Kidney (tissue), 14 donors: ENCODE data around the gene THRB. TPM values are rescaled to one million over a fixed set of nuclear protein-coding genes. Genes with fewer than 3 reads are reported as not detected.

Experiments used
- DNase-seq, 5 donors: peaks; one replicate each; pipeline ENCODE4 v3.0.0-alpha.2; 2013 to 2020
- FAIRE-seq: peaks from 2 replicates; lab custom pipeline; 2012; peaks lifted over from hg19 to GRCh38; lab: Jason Lieb, UNC
- H3K27ac ChIP-seq, 2 donors: one replicate each; pipeline ENCODE4 v1.7.0; 2013; ENCODE audit warnings: low read depth in 2 of 2, low read length in 2 of 2, inconsistent platforms in 1 of 2
- H3K27me3 ChIP-seq: one replicate; pipeline ENCODE4 v1.7.1; 2013; ENCODE audit warnings: low read length, inconsistent platforms; ENCODE audit not compliant: control insufficient read depth, insufficient read depth
- H3K36me3 ChIP-seq, 3 donors: one replicate each; pipeline versions ENCODE4 v1.7.0 to v1.7.1; 2013; ENCODE audit warnings: low read length in 3 of 3, control low read depth in 1 of 3, inconsistent platforms in 1 of 3; ENCODE audit not compliant: insufficient read depth in 3 of 3, control insufficient read depth in 2 of 3
- H3K4me1 ChIP-seq, 3 donors: one replicate each; pipeline versions ENCODE4 v1.7.0 to v1.7.1; 2013; ENCODE audit warnings: low read length in 3 of 3, inconsistent platforms in 1 of 3, low read depth in 1 of 3; ENCODE audit not compliant: control insufficient read depth in 2 of 3, insufficient read depth in 2 of 3
- H3K4me3 ChIP-seq, 3 donors: one replicate each; pipeline versions ENCODE4 v1.7.0 to v1.8.1; 2013; ENCODE audit warnings: low read length in 3 of 3, control low read depth in 1 of 3, inconsistent platforms in 1 of 3
- H3K9ac ChIP-seq, 3 donors: one replicate each; pipeline versions ENCODE4 v1.7.0 to v1.7.1; 2013; ENCODE audit warnings: low read length in 3 of 3, control low read depth in 1 of 3, inconsistent platforms in 1 of 3
- H3K9me3 ChIP-seq, 3 donors: one replicate each; pipeline versions ENCODE4 v1.7.0 to v1.7.1; 2013; ENCODE audit warnings: low read length in 3 of 3, control low read depth in 1 of 3, inconsistent platforms in 1 of 3; ENCODE audit not compliant: control insufficient read depth in 2 of 3, insufficient read depth in 1 of 3
- CTCF ChIP-seq: IDR thresholded peaks from 3 replicates; pipeline ENCODE4 v1.5.1; 2012; ENCODE audit warnings: mild to moderate bottlenecking, moderate library complexity, borderline replicate concordance; ENCODE audit not compliant: insufficient read depth; ENCODE audit errors: extremely low read depth
- intact Hi-C: fragments of 100-400 bp; cut with DNase I; formaldehyde crosslinking; loops from one replicate; pipeline ENCODE4 v1.11.1; 2022
- polyA plus RNA-seq: library from polyadenylated mRNA; stranded (reverse); fragments of 350-450 nt; fragmentation: Illumina TruSeq; extraction: RNeasy Lipid Tissue Mini Kit (QIAGEN cat#74804); gene quantifications from one replicate; pipeline ENCODE4 v1.2.3, GENCODE V29; 2014; ENCODE audit warnings: low read depth, low replicate concordance; ENCODE audit not compliant: insufficient read depth
- total RNA-seq: library from RNA; stranded (reverse); fragmentation: NEBNext Ultra II Directional; extraction: Animal tissue kit (Norgen Biotek cat#: 25700); gene quantifications from one replicate; pipeline ENCODE4 v1.2.1, GENCODE V29; 2021
- donor health status: control.
- donor health status: control.
- donor health status: control.
- donor health status: control.
- donor health status: control.
- donor health status: DM: yes; HTN: yes; CAD: no.
- donor health status: Normal renal cell carcinoma (clear cell type).

Gene THRB
- total and polyA plus RNA-seq, 2 donors from 2014 or later, result 4.5 to 17.2 TPM

GRCh38 chr3:24492971-24493551 is 1.6 kb downstream of the THRB start:
- intact Hi-C loops, result no loop called here
- no peaks in the 10 kb centered on the region for H3K9me3 ChIP-seq
- H3K4me3 ChIP-seq, result peak overlapping the region; percentile 61 to 87 (median 80)
- H3K36me3 ChIP-seq, result no peaks in the 10 kb centered on the region
- FAIRE-seq (no peak), DNase-seq (peak in 1 of 5 donors; percentile 14)
- H3K27me3 ChIP-seq, result peaks cover 10% of the 10 kb centered on the region
- no peak for TF ChIP-seq CTCF
- no peak overlapping the region for H3K27ac ChIP-seq
- H3K9ac ChIP-seq, result peak overlapping the region in 1 of 3 donors; percentile 27
- H3K4me1 ChIP-seq, result no peaks in the 10 kb centered on the region

- H3K36me3 ChIP-seq, result no peaks in the 10 kb centered on the region
- no peaks in the 10 kb centered on the region for H3K4me1 ChIP-seq
- H3K9ac ChIP-seq, result no peak overlapping the region
- no peaks in the 10 kb centered on the region for H3K9me3 ChIP-seq
- no peak for TF ChIP-seq CTCF
- no peak overlapping the region for H3K4me3 ChIP-seq
- intact Hi-C loops, result no loop called here
- H3K27ac ChIP-seq, result no peak overlapping the region
- no peak for DNase-seq
- H3K27me3 ChIP-seq, result peaks cover 10% of the 10 kb centered on the region
- no peak for FAIRE-seq
Observed at GRCh38 chr3:24490151-24490550, 4.5 kb downstream of the THRB start.

GRCh38 chr3:24487325-24488262 is 7.1 kb downstream of the THRB start:
- Histone ChIP-seq H3K9ac (no peak overlapping the region), H3K4me3 (no peak overlapping the region), H3K27me3 (peaks cover 6% of the 10 kb centered on the region), H3K9me3 (no peaks in the 10 kb centered on the region), H3K27ac (no peak overlapping the region), H3K4me1 (no peaks in the 10 kb centered on the region), H3K36me3 (no peaks in the 10 kb centered on the region)
- FAIRE-seq, result no peak
- no peak for TF ChIP-seq CTCF
- DNase-seq, result no peak
- intact Hi-C loops, result no loop called here
